HFF-Myc (cell line): ENCODE results near the gene GSTO2.
A peak's percentile ranks its signal among the peaks of the same experiment; 100 is the strongest.

ENCODE experiments used
- DNase-seq: peaks from one replicate; pipeline ENCODE4 v3.0.0-alpha.2; 2011; ENCODE audit warnings: low read depth; ENCODE audit errors: extremely low read depth
- H3K4me3 ChIP-seq: replicated peaks from 2 replicates; pipeline ENCODE4 v1.5.1; 2011; ENCODE audit warnings: low read depth, mild to moderate bottlenecking, control low read depth, low read length
- TF ChIP-seq, protein P1 (sequence below): IDR thresholded peaks from 2 replicates; pipeline ENCODE4 v1.5.1; 2012; ENCODE audit warnings: mild to moderate bottlenecking, low read depth, low read length, control low read depth; ENCODE audit errors: missing control alignments

GSTO2 gene

DNA sequence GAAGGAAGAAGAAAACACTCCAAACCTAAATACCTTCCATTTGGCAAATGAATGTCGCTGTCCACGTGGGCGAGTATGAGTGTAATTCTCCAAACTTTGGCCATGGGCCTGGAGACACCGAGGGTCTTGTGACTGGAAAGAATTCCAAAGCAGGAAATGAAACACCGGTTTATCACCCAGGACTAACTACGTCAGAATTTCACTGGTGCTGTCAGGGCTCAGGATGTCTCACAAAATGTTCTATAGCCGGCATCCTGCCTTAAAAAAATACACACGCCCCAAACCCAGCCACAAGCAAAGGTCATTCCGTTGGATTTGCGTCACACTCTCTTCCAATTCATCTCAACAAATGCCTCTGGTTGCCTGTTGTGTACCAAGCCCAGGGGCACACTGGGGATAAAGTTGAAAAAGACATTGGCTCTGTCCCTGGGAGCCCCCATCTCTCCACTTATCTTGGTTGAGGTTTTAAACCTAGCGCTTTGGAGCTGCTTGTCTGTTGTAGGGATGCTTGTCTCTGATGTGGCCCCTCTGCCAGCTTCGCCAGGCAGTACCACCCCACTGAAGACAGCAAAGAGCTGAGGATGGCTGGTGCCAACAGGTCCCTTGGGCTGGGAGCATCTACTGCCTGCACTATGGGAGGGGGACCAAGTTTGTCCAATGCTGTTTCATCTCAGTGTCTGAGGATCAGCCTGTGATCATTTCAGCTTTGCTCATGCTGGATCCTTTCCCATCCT lies 31.2 kb downstream of the GSTO2 start:
- TF ChIP-seq, protein P1, sequence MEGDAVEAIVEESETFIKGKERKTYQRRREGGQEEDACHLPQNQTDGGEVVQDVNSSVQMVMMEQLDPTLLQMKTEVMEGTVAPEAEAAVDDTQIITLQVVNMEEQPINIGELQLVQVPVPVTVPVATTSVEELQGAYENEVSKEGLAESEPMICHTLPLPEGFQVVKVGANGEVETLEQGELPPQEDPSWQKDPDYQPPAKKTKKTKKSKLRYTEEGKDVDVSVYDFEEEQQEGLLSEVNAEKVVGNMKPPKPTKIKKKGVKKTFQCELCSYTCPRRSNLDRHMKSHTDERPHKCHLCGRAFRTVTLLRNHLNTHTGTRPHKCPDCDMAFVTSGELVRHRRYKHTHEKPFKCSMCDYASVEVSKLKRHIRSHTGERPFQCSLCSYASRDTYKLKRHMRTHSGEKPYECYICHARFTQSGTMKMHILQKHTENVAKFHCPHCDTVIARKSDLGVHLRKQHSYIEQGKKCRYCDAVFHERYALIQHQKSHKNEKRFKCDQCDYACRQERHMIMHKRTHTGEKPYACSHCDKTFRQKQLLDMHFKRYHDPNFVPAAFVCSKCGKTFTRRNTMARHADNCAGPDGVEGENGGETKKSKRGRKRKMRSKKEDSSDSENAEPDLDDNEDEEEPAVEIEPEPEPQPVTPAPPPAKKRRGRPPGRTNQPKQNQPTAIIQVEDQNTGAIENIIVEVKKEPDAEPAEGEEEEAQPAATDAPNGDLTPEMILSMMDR: no peak
- peak; percentile 90 for DNase-seq
- H3K4me3 ChIP-seq: peak overlapping the region; percentile 16

DNA sequence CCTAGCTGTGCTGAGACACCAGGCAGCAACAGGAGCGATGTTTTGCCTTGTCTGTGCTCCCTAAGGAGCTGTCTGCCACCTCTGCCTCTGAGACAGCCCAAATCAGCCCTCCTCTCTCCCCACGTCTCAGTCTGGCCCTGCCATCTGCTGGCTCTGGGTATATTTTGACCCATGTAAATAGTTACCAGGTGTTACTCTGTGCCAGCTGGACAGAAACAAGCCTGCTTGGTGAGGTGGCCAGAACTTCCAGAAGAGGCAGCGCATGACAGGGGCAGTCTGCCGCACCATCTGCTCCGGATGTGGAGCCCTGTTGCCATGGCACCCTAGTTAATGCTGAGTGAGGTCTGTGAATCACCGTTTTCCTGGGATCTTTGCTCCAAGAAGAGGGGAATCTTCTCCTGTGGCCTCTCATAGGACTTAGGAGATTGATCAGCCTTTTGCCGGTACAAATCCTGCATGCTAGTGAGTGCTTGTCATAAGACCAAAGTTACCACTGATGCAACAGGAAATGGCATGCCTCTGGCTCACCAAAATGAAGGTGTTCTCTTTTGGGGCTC lies 31.8 kb downstream of the GSTO2 start:
- peak overlapping the region; percentile 16 for H3K4me3 ChIP-seq
- TF ChIP-seq, protein P1: no peak
- DNase-seq: peak; percentile 96

DNA sequence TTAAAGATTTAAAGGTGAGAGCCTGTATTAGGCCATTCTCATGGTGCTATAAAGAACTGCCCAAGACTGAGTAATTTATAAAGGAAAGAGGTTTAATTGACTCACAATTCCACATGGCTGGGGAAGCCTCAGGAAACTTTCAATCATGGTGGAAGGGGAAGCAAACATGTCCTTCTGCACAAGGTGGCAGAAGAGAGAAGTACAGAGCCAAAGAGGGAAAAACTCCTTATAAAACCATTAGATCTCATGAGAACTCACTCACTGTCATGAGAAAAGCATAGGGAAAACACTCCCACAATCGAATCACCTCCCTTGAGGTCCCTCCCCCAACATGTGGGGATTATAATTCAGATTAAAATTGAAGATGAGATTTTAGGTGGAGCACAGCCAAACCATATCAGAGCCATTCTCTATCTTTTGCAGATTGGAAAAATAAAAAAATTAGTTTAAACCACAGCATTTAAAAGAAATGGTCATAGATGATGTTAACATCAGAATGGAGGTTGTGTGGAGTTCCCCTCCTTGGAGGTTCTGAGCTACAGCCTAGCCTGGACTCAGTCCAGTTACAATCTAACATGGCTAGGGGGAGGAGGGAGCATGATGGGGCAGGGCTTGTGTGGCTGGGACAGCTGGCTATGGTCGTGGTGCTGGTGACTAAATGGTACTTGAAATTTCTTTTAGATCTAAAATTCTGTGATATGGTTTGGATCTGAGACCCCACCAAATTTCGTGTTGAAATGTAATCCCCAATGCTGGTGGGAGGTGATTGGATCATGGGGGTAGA lies 33.1 kb downstream of the GSTO2 start:
- H3K4me3 ChIP-seq: no peak overlapping the region
- TF ChIP-seq, protein P1: no peak
- no peak for DNase-seq

DNA sequence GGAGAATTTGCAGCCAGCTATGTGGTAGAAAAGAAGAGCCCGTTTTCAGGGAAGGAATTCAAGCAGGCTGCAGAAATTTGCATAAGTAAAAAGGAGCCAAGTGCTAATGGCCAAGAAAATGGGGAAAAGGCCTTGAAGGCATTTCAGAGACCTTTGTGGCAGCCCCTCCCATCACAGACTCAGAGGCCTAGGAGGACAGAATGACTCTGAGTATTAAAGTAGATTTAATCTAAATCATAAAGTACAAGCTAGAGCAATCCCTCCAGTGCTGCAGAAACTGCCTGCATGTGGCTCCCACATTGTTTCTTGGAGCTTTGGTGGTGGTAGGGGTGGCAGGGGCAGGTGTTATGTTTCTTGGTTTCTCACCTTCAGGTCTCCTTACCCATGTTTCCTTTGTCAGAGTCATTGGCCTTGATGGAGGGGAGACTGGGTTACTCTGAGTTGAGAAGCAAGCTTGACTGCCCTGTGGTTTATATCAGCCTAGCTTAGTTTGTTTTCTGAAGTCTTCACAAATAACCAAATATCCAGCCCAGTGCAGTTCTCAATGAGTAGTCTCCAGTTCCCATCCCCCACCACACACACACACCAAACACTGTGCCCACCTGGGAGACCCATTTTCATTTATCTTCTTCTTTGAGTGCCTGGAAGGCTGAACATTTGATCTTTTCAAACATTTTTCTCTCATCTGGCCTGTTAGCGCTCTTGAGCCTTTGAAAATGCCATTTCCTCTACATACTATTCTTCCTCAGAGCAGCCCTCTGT lies 34.8 kb downstream of the GSTO2 start:
- DNase-seq: no peak
- TF ChIP-seq, protein P1: no peak
- no peak overlapping the region for H3K4me3 ChIP-seq

DNA sequence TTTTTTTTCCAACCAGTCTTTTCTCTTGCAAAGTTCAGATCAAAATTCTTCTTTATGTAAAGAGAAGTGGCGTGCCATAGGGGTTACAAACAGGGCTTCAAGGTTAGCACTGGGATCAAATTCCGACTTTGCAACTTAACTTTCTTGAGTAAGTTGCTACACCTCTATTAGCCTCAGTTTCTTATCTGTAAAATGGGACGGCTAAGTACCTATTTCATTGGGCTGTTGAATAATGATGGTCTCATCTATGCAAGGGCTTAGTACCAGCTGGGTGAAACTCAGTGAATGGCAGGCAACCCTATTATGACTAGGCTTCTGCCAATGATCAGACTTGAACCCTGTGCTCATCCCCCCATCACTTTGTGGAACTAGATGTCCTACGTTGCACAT lies 35.4 kb downstream of the GSTO2 start:
- TF ChIP-seq, protein P1: no peak
- DNase-seq: no peak

DNA sequence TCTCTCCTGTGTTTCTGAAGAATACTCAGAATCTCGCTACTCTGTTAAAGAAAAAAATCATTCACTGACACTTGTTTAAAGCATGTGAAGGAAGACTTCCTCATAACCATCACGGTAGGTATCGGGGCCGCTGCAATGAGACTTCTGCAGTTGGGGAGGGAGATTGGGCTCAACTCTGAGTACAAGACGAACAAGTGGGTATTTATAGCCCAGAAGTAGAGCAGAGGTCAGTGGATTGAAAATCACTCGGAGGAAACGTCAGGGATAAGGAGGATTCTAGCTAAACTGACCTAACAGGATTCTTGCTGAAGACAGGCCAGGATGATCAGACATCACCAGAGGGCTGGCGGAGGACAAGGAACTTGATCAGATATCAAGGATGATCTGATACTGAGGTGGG lies 35.9 kb downstream of the GSTO2 start:
- TF ChIP-seq, protein P1: no peak
- H3K4me3 ChIP-seq: no peak overlapping the region
- no peak for DNase-seq

More for the DNA sequence above, 35.4 kb downstream of the GSTO2 start:
- no peak overlapping the region for H3K4me3 ChIP-seq
